ENCODE measurements around the gene UBXN10. TPM values are rescaled to one million over a fixed set of nuclear protein-coding genes. Genes with fewer than 3 reads are reported as not detected.
A peak's percentile ranks its signal among the peaks of the same experiment; 100 is the strongest.
"Not testable (repeated sequence)": the region's sequence is repeated elsewhere in the genome, so short reads cannot be mapped to it uniquely, and the experiment has no call there.

Gene UBXN10
- total RNA-seq, 1 experiment from 2014 or later: not detected

- no peaks in the 10 kb centered on the region for H3K4me1 ChIP-seq (replicated peaks)
- H3K27ac ChIP-seq: no peak overlapping the region
- DNase-seq (ENCODE audit: low read depth in 1 of 2, low spot score in 2 of 2): peak; percentile 62 to 72
- H3K27me3 ChIP-seq (replicated peaks): peaks cover 21% of the 10 kb centered on the region
- H3K36me3 ChIP-seq: no peaks in the 10 kb centered on the region
- no peak overlapping the region for H3K4me3 ChIP-seq
- H3K9me3 ChIP-seq (replicated peaks): peaks cover 4% of the 10 kb centered on the region; the same call in 1 of the 2 replicates
Measured at GRCh38 chr1:20212685-20213331, 26.9 kb downstream of the UBXN10 start.

- Histone ChIP-seq H3K9me3 (replicated peaks) (peaks cover 4% of the 10 kb centered on the region; the same call in 1 of the 2 replicates), H3K27ac (no peak overlapping the region), H3K4me3 (no peak overlapping the region), H3K36me3 (no peaks in the 10 kb centered on the region), H3K4me1 (replicated peaks) (no peaks in the 10 kb centered on the region), H3K27me3 (replicated peaks) (peaks cover 25% of the 10 kb centered on the region)
- no peak for DNase-seq (ENCODE audit: low read depth in 1 of 2, low spot score in 2 of 2)
Measured at GRCh38 chr1:20215716-20216115, 29.8 kb downstream of the UBXN10 start.

GRCh38 chr1:20216574-20216973, 30.7 kb downstream of the UBXN10 start:
- Histone ChIP-seq H3K4me3 (no peak overlapping the region), H3K4me1 (replicated peaks) (no peaks in the 10 kb centered on the region), H3K27ac (no peak overlapping the region), H3K27me3 (replicated peaks) (peaks cover 25% of the 10 kb centered on the region), H3K9me3 (replicated peaks) (peaks cover 4% of the 10 kb centered on the region; the same call in 1 of the 2 replicates), H3K36me3 (no peaks in the 10 kb centered on the region)
- peak in 1 of 2 experiments; percentile 22 for DNase-seq (ENCODE audit: low read depth in 1 of 2, low spot score in 2 of 2)

GRCh38 chr1:20219053-20219452, 33.2 kb downstream of the UBXN10 start:
- not testable (repeated sequence) for H3K4me3 ChIP-seq; H3K9me3 ChIP-seq (replicated peaks); H3K36me3 ChIP-seq; DNase-seq (ENCODE audit: low read depth in 1 of 2, low spot score in 2 of 2); H3K27ac ChIP-seq; H3K4me1 ChIP-seq (replicated peaks)
- peaks cover 14% of the 10 kb centered on the region for H3K27me3 ChIP-seq (replicated peaks)

- Histone ChIP-seq H3K4me1 (replicated peaks) (no peaks in the 10 kb centered on the region), H3K4me3 (no peak overlapping the region), H3K9me3 (replicated peaks) (peaks cover 4% of the 10 kb centered on the region; the same call in 1 of the 2 replicates), H3K27ac (no peak overlapping the region), H3K36me3 (no peaks in the 10 kb centered on the region), H3K27me3 (replicated peaks) (peaks cover 4% of the 10 kb centered on the region)
- no peak for DNase-seq (ENCODE audit: low read depth in 1 of 2, low spot score in 2 of 2)
Measured at GRCh38 chr1:20220036-20220435, 34.1 kb downstream of the UBXN10 start.

- Histone ChIP-seq H3K27me3 (replicated peaks) (peaks cover 11% of the 10 kb centered on the region), H3K4me3 (no peak overlapping the region), H3K27ac (no peak overlapping the region), H3K4me1 (replicated peaks) (no peaks in the 10 kb centered on the region), H3K9me3 (replicated peaks) (no peaks in the 10 kb centered on the region), H3K36me3 (no peaks in the 10 kb centered on the region)
- DNase-seq (ENCODE audit: low read depth in 1 of 2, low spot score in 2 of 2): no peak
Measured at GRCh38 chr1:20223106-20223505, 37.2 kb downstream of the UBXN10 start.

- no peaks in the 10 kb centered on the region for H3K9me3 ChIP-seq (replicated peaks)
- H3K36me3 ChIP-seq: no peaks in the 10 kb centered on the region
- H3K27me3 ChIP-seq (replicated peaks): peaks cover 11% of the 10 kb centered on the region
- DNase-seq (ENCODE audit: low read depth in 1 of 2, low spot score in 2 of 2): no peak
- no peak overlapping the region for H3K27ac ChIP-seq
- H3K4me1 ChIP-seq (replicated peaks): no peaks in the 10 kb centered on the region
- no peak overlapping the region for H3K4me3 ChIP-seq
Measured at GRCh38 chr1:20223551-20224419, 37.9 kb downstream of the UBXN10 start.

- H3K4me3 ChIP-seq: no peak overlapping the region
- peaks cover 11% of the 10 kb centered on the region for H3K27me3 ChIP-seq (replicated peaks)
- DNase-seq (ENCODE audit: low read depth in 1 of 2, low spot score in 2 of 2): no peak
- H3K27ac ChIP-seq: no peak overlapping the region
- H3K9me3 ChIP-seq (replicated peaks): no peaks in the 10 kb centered on the region
- H3K4me1 ChIP-seq (replicated peaks): no peaks in the 10 kb centered on the region
- H3K36me3 ChIP-seq: no peaks in the 10 kb centered on the region
Measured at GRCh38 chr1:20224546-20224945, 38.6 kb downstream of the UBXN10 start.

GRCh38 chr1:20227704-20228103, 41.8 kb downstream of the UBXN10 start:
- H3K36me3 ChIP-seq: no peaks in the 10 kb centered on the region
- H3K27ac ChIP-seq: no peak overlapping the region
- H3K4me1 ChIP-seq (replicated peaks): no peaks in the 10 kb centered on the region
- no peak overlapping the region for H3K4me3 ChIP-seq
- no peaks in the 10 kb centered on the region for H3K9me3 ChIP-seq (replicated peaks)
- no peak for DNase-seq (ENCODE audit: low read depth in 1 of 2, low spot score in 2 of 2)
- peaks cover 8% of the 10 kb centered on the region for H3K27me3 ChIP-seq (replicated peaks)

- no peaks in the 10 kb centered on the region for H3K36me3 ChIP-seq
- peaks cover 8% of the 10 kb centered on the region for H3K27me3 ChIP-seq (replicated peaks)
- no peak overlapping the region for H3K4me3 ChIP-seq
- H3K4me1 ChIP-seq (replicated peaks): no peaks in the 10 kb centered on the region
- no peak for DNase-seq (ENCODE audit: low read depth in 1 of 2, low spot score in 2 of 2)
- H3K9me3 ChIP-seq (replicated peaks): no peaks in the 10 kb centered on the region
- H3K27ac ChIP-seq: no peak overlapping the region
Measured at GRCh38 chr1:20228314-20228825, 42.5 kb downstream of the UBXN10 start.

GRCh38 chr1:20229171-20229570, 43.3 kb downstream of the UBXN10 start:
- no peaks in the 10 kb centered on the region for H3K36me3 ChIP-seq
- peaks cover 8% of the 10 kb centered on the region for H3K27me3 ChIP-seq (replicated peaks)
- no peaks in the 10 kb centered on the region for H3K4me1 ChIP-seq (replicated peaks)
- H3K27ac ChIP-seq: no peak overlapping the region
- DNase-seq (ENCODE audit: low read depth in 1 of 2, low spot score in 2 of 2): no peak
- no peak overlapping the region for H3K4me3 ChIP-seq
- no peaks in the 10 kb centered on the region for H3K9me3 ChIP-seq (replicated peaks)

- not testable (repeated sequence) for H3K36me3 ChIP-seq; DNase-seq (ENCODE audit: low read depth in 1 of 2, low spot score in 2 of 2); H3K27me3 ChIP-seq (replicated peaks); H3K9me3 ChIP-seq (replicated peaks); H3K4me3 ChIP-seq; H3K27ac ChIP-seq; H3K4me1 ChIP-seq (replicated peaks)
Measured at GRCh38 chr1:20232564-20232963, 46.7 kb downstream of the UBXN10 start.

- H3K9me3 ChIP-seq (replicated peaks): no peaks in the 10 kb centered on the region
- DNase-seq (ENCODE audit: low read depth in 1 of 2, low spot score in 2 of 2): peak in 1 of 2 experiments; percentile 21
- no peak overlapping the region for H3K27ac ChIP-seq
- no peaks in the 10 kb centered on the region for H3K4me1 ChIP-seq (replicated peaks)
- H3K36me3 ChIP-seq: no peaks in the 10 kb centered on the region
- no peak overlapping the region for H3K4me3 ChIP-seq
- H3K27me3 ChIP-seq (replicated peaks): no peaks in the 10 kb centered on the region
Measured at GRCh38 chr1:20233394-20233793, 47.5 kb downstream of the UBXN10 start.

- Histone ChIP-seq H3K4me3 (no peak overlapping the region), H3K27ac (no peak overlapping the region), H3K9me3 (replicated peaks) (no peaks in the 10 kb centered on the region), H3K36me3 (no peaks in the 10 kb centered on the region), H3K4me1 (replicated peaks) (no peaks in the 10 kb centered on the region), H3K27me3 (replicated peaks) (no peaks in the 10 kb centered on the region)
- no peak for DNase-seq (ENCODE audit: low read depth in 1 of 2, low spot score in 2 of 2)
Measured at GRCh38 chr1:20233866-20234265, 48.0 kb downstream of the UBXN10 start.
